A673 (cell line): ENCODE data around the gene PTPN23. TPM values are rescaled to one million over a fixed set of nuclear protein-coding genes. Genes with fewer than 3 reads are reported as not detected.

ENCODE experiments used
- BruUV-seq: library from RNA; stranded (reverse); fragments of 400-500 nt; replicated peaks from 2 replicates; lab custom pipeline; 2021; lab: Mats Ljungman, UMichigan
- CTCF ChIA-PET: fragments of 300-600 bp; sonication (Branson Sonifier 250); formaldehyde crosslinking; loops from one replicate; lab custom pipeline; 2022; ENCODE audit warnings: antibody characterized with exemption; lab: Charles Lee
- POLR2A ChIA-PET: fragments of 300-600 bp; sonication (Branson Sonifier 250); formaldehyde crosslinking; loops from one replicate; lab custom pipeline; 2022; ENCODE audit warnings: antibody characterized with exemption; ENCODE audit not compliant: low non-redundant PET; lab: Charles Lee
- DNase-seq: peaks from one replicate; pipeline ENCODE4 v3.0.0-alpha.2; 2015; ENCODE audit warnings: low spot score
- H3K27ac ChIP-seq: fragments of 200-600 bp; sonication (generic); 2 replicates; pipeline ENCODE4 v1.5.1; 2016; ENCODE audit warnings: mixed run types, low read depth, mild to moderate bottlenecking, mixed read lengths, antibody characterized with exemption, low read length; ENCODE audit not compliant: poor library complexity, severe bottlenecking
- H3K27me3 ChIP-seq: fragments of 200-600 bp; sonication (generic); replicated peaks from 2 replicates; pipeline ENCODE4 v1.6.1; 2017; ENCODE audit warnings: mixed run types, low read depth, mild to moderate bottlenecking, mixed read lengths, antibody characterized with exemption, low read length; ENCODE audit not compliant: insufficient read depth, poor library complexity
- H3K36me3 ChIP-seq: fragments of 200-600 bp; sonication (generic); 2 replicates; pipeline ENCODE4 v1.6.1; 2016; ENCODE audit warnings: mixed run types, mild to moderate bottlenecking, mixed read lengths, antibody characterized with exemption, low read length; ENCODE audit not compliant: insufficient read depth, poor library complexity, severe bottlenecking
- H3K4me1 ChIP-seq: fragments of 200-600 bp; sonication (generic); 2 replicates; pipeline ENCODE4 v1.6.1; 2017; ENCODE audit warnings: mixed run types, mild to moderate bottlenecking, mixed read lengths, antibody characterized with exemption, low read length; ENCODE audit not compliant: insufficient read depth, poor library complexity, severe bottlenecking
- H3K4me3 ChIP-seq: fragments of 200-600 bp; sonication (generic); 2 replicates; pipeline ENCODE4 v1.5.1; 2016; ENCODE audit warnings: low read depth, mixed run types, mild to moderate bottlenecking, mixed read lengths, low read length; ENCODE audit not compliant: poor library complexity, severe bottlenecking
- H3K9me3 ChIP-seq: fragments of 200-600 bp; sonication (generic); 2 replicates; pipeline ENCODE4 v1.6.1; 2016; ENCODE audit warnings: mixed run types, low read depth, mild to moderate bottlenecking, mixed read lengths, antibody characterized with exemption, low read length; ENCODE audit not compliant: poor library complexity, severe bottlenecking
- CTCF ChIP-seq: fragments of 300-800, 200-600 bp; sonication (generic); conservative IDR thresholded peaks from 2 replicates; pipeline ENCODE4 v1.5.1; 2017; ENCODE audit warnings: low read depth, mild to moderate bottlenecking, antibody characterized with exemption, low read length, moderate library complexity, mixed read lengths
- EZH2 ChIP-seq: fragments of 200-600 bp; sonication (generic); IDR thresholded peaks from 2 replicates; pipeline ENCODE4 v1.6.1; 2017; ENCODE audit warnings: borderline replicate concordance, low read depth, mild to moderate bottlenecking, mixed read lengths, antibody characterized with exemption, low read length; ENCODE audit not compliant: poor library complexity, severe bottlenecking
- intact Hi-C: fragments of 100-400 bp; cut with micrococcal nuclease; formaldehyde crosslinking; loops from one replicate; pipeline ENCODE4 v1.10.0; 2022; ENCODE audit not compliant: unreplicated experiment
- total RNA-seq: library from RNA; stranded (reverse); gene quantifications from 2 replicates; pipeline ENCODE4 v1.2.3, GENCODE V29; 2021

The PTPN23 gene
- total RNA-seq, 1 experiment from 2014 or later, result 24.0 TPM

- Histone ChIP-seq H3K4me1 (no peaks in the 10 kb centered on the region), H3K36me3 (peaks cover 8% of the 10 kb centered on the region), H3K27ac (no peak overlapping the region), H3K9me3 (no peaks in the 10 kb centered on the region), H3K4me3 (no peak overlapping the region), H3K27me3 (no peaks in the 10 kb centered on the region)
- BruUV-seq, result no TSS peak
- no peak for DNase-seq
- ChIA-PET CTCF (no interaction called here), POLR2A (no interaction called here)
- intact Hi-C loops, result no loop called here
- no peak for TF ChIP-seq EZH2
- no peak for TF ChIP-seq CTCF
These were observed 29.5 kb downstream of the PTPN23 start for GRCh38 chr3:47410417-47410720.

- CTCF ChIA-PET, result no interaction called here
- intact Hi-C loops, result no loop called here
- POLR2A ChIA-PET, result no interaction called here
- BruUV-seq, result no TSS peak
- no peak for DNase-seq
- H3K36me3 ChIP-seq, result peaks cover 8% of the 10 kb centered on the region
- no peaks in the 10 kb centered on the region for H3K27me3 ChIP-seq
- no peak overlapping the region for H3K4me3 ChIP-seq
- no peak for TF ChIP-seq CTCF
- TF ChIP-seq EZH2, result no peak
- H3K9me3 ChIP-seq, result no peaks in the 10 kb centered on the region
- no peaks in the 10 kb centered on the region for H3K4me1 ChIP-seq
- H3K27ac ChIP-seq, result no peak overlapping the region
These were observed 30.2 kb downstream of the PTPN23 start for GRCh38 chr3:47410801-47411646.

- Histone ChIP-seq H3K4me1 (no peaks in the 10 kb centered on the region), H3K9me3 (no peaks in the 10 kb centered on the region), H3K36me3 (peaks cover 5% of the 10 kb centered on the region), H3K27me3 (no peaks in the 10 kb centered on the region), H3K4me3 (no peak overlapping the region), H3K27ac (no peak overlapping the region)
- TF ChIP-seq CTCF, result no peak
- no peak for TF ChIP-seq EZH2
- POLR2A ChIA-PET, result no interaction called here
- BruUV-seq, result no TSS peak
- CTCF ChIA-PET, result no interaction called here
- intact Hi-C loops, result no loop called here
- DNase-seq, result no peak
These were observed 31.1 kb downstream of the PTPN23 start for GRCh38 chr3:47411696-47412452.
